Activated naive CD8-positive, alpha-beta T cell treated with anti-CD3 and anti-CD28 coated beads, Interleukin-2, amount 50 U/mL, for 16 hours (primary cell): ENCODE measurements around the gene DESI2.

Experiments used
- DNase-seq: peaks from one replicate; pipeline ENCODE4 v3.0.0-alpha.2; 2020; ENCODE audit warnings: low read depth, low spot score

Gene DESI2

GRCh38 chr1:244652623-244653438, at the start of gene DESI2:
Gene DESI2, plus strand, starts transcription at chr1:244653126. Its CDS starts 188 bp downstream, at chr1:244653314.
- DNase-seq: peak; percentile 96

- no peak for DNase-seq
These were observed 49.4 kb upstream of the DESI2 start for GRCh38 chr1:244603498-244603897.

DNA sequence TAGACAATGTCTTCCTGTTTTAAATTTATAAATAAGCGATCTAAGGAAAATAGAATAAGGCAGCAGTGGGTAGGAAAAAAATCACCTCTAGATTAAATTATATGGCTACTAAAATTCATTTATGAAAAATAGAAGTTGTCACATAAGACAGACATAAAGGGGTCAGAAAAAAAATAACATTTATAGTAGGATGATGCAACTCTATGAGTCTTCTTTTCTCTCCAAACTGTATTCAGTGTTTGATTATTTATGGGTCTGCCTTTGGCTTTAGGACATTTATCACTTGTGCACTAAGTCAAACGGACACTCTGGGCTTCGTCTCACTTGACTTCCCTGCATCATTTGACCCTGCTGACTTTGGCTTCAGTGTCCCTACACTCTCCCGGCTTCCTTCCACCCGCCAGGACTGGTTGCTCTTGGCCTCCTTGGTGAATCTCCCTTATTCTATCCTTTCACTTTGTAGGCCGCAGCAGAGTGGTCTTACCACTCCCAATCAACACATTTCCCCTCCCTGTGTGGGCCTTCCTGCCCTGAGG, 47.0 kb upstream of the DESI2 start:
- no peak for DNase-seq

- DNase-seq: no peak
These were observed 38.7 kb upstream of the DESI2 start for GRCh38 chr1:244614113-244614836.

- DNase-seq: no peak
These were observed 38.0 kb upstream of the DESI2 start for GRCh38 chr1:244614879-244615278.

GRCh38 chr1:244615301-244615700, 37.6 kb upstream of the DESI2 start:
- no peak for DNase-seq

DNA sequence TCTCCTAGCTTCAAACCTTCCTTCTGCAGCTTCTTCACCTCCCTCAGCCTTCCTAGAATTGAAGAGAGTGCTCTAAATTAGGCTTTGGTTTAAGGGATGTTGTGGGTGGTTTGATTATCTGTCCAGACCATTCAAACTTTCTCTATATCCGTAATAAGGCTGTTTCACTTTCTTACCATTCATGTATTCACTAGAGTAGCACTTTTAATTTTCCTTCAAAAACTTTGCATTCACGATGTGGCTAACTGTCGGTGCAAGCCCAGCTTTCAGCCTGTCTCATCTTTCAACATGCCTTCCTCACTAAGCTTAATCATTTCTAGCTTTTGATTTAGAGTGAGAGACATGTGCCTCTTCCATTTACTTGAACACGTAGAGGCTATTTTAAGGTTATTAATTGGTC, 26.2 kb upstream of the DESI2 start:
- no peak for DNase-seq

DNA sequence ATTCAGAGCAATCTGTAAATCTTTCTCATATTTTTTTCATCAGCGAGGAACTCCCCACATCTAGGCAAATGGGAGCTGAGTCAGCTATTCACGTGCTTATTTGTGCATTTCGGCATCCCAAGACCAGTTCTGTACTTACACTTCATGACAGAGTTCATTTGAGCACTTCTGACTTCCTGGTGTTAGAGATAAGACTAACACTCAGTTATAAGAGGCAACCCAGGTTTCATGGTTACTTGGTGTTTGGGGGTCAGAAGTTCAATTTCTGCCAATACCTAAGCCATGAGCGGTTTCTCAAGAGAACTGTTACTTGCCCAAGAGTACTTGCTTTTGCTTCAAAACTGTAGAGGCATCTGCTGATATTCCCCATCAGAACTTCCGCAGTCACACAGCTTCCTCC, 24.1 kb upstream of the DESI2 start:
- no peak for DNase-seq

DNA sequence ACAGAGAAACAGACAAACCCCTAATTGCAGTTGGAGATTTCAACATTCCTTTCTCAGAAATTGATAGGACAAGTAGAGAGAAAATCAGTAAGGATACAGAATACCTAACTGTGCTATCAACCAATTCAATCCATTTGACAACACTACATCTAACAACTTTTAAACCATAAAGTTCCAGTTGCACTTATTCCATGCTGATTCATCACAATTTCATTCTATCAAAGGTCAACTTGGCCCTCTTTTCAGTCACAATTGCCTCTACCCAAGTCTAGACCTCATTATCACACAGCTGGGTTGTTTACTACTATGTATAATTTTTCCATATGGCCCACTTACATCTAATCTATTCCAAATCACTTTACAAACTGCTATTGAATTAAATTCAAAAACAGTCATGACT, 19.8 kb upstream of the DESI2 start:
- DNase-seq: no peak

DNA sequence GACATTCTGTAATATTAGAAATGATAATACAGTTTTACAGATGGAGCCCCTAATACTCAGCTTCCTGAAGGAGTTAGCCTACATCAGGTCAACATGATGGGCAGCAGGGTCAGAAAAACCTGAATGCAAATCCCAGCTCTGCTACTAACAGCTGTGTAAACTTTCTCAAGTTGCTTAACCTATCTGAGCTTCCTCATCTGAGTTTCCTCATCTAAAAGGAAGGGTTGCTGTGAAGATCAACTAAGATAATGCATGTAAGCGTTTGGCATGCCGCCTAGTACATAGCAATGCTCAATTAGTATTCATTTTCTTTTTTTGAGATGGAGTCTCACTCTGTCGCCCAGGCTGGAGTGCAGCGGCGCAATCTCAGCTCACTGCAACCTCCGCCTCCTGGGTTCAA, 18.4 kb upstream of the DESI2 start:
- no peak for DNase-seq

- DNase-seq: no peak
These were observed 16.3 kb upstream of the DESI2 start for GRCh38 chr1:244636488-244637259.

- no peak for DNase-seq
These were observed 13.4 kb upstream of the DESI2 start for GRCh38 chr1:244639561-244639960.

- no peak for DNase-seq
These were observed 12.0 kb upstream of the DESI2 start for GRCh38 chr1:244640917-244641316.

- DNase-seq: no peak
These were observed 10.4 kb upstream of the DESI2 start for GRCh38 chr1:244642526-244642925.

- no peak for DNase-seq
These were observed 9.9 kb upstream of the DESI2 start for GRCh38 chr1:244642988-244643387.

DNA sequence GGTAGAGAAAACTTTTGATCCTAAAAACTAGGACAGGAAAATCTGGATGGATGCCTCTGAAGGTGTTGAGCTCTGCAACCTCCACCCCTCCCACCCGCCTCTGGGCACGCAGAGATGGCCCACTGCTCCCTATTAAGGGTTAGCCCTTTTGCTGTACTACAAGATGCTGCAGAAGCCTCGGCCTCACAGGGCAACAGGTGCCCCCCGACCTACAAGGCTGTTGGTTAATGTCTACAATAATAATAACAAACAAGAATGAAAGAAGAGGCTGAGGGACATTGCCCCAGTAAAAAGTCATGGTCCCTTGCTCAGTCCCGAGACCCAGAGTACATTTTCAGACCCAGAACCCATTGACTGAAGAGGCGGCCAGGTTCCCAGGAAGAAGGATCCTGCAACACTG, 7.5 kb upstream of the DESI2 start:
- DNase-seq: no peak

DNA sequence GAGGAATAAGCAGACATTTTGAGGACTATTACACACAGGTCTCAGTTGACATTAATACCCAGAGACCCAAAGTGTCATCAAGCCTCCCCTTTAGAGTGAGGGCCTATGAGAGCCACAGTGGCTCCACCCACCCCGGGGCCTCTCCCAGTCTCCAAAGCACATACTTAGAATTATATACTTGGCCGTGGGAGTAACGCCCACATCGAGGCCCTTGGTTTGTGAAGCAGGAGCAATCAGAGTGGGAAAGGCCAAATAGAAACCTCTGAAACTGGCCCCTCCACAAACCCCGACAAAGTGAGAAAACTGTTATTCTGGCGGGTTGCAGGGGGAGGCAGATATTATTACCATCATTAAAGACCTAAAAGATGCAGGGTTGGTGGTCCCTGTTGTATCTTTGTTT, 7.0 kb upstream of the DESI2 start:
- DNase-seq: no peak

GRCh38 chr1:244647819-244648218, 5.1 kb upstream of the DESI2 start:
- DNase-seq: no peak

DNA sequence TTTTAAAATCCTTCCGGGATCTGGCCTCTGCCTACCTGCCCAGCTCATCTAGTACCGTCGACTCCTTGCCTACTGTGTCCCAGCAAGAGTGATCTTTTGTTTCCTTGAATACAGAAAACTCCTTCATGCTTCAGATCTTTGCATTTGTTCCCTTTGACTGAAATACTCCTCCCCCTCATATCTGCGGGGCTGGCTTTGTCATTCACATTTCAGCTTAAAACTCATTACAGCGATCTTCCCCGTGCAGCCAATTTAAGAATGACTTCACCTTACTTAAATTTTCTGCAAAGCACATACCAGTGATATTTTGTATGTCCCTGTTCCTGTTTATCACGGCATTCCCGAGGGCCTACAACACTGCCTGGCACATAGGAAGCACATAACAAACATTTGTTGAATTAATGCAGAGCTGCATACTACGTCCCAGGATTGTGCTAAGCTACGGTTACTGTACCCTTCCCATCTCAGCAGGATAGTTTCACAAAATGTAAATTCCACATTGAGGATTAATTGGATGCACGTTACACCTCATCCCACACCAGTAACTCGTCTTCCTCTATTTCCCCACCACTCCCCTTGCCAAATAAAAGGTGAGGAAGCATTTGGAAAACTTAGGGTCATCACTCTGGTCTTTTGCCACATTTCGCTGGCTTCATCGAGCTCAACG, 837 bp upstream of the DESI2 start:
- no peak for DNase-seq

DNA sequence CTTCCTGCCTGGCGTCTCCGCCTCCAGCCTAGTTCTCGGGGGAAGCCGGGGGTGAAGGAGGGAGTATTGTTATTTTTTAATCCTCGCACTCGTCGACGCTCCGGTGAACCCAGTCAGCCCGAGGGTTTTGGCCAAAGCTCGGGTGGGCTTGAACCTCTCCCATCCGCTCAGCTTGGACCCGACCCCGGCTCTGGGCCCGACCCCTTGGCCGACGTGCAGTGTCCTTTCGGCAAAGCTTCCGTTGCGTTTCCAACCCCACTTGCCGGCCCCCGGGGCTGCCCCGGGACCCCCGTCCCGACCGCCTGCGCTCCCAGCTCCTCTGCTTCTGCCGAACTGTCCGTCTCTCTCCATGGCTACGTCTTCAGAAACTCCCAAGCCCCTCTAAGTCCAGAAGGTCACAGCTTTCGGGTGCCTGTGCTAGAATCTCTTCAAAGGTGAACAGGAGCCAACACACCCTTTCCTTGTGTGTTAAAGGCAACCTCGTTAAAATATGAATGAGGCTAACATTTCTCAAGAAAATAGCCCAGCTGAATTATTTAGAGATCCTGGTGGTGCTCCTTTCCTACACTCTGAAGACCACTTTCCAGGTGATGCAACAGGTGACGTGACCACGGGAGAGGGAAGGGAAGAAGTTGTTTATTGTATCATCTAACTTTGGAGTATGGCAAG, 647 bp downstream of the DESI2 start:
- no peak for DNase-seq
